ENCODE data around the gene TSR3.

TSR3 gene

DNA sequence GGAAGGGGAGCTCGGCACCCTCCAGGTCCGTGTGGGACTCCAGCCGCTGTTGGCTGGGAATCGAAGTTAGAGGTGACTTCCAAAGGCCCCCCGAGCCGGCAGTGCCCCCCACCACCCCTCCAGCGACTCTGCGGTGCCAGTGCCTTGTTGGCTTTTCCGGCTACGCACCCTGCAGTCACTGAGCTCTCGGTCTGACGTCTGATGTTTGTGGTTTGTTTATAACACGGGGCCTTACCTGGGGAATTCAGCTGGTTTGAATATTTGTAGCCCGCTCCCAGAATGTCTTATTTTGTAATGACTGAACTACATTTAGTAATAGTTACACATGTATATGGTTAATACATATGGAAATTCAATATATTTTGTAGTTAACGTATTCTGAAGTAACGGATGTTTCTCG lies 25.3 kb downstream of the TSR3 start:
- no peak for DNase-seq (ENCODE audit: low read depth)
- no peak overlapping the region for H3K4me3 ChIP-seq (ENCODE audit: low read length)
- TF ChIP-seq, protein P1, sequence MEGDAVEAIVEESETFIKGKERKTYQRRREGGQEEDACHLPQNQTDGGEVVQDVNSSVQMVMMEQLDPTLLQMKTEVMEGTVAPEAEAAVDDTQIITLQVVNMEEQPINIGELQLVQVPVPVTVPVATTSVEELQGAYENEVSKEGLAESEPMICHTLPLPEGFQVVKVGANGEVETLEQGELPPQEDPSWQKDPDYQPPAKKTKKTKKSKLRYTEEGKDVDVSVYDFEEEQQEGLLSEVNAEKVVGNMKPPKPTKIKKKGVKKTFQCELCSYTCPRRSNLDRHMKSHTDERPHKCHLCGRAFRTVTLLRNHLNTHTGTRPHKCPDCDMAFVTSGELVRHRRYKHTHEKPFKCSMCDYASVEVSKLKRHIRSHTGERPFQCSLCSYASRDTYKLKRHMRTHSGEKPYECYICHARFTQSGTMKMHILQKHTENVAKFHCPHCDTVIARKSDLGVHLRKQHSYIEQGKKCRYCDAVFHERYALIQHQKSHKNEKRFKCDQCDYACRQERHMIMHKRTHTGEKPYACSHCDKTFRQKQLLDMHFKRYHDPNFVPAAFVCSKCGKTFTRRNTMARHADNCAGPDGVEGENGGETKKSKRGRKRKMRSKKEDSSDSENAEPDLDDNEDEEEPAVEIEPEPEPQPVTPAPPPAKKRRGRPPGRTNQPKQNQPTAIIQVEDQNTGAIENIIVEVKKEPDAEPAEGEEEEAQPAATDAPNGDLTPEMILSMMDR (conservative IDR thresholded peaks at IDR 0.05; ENCODE audit: low read length): no peak

DNA sequence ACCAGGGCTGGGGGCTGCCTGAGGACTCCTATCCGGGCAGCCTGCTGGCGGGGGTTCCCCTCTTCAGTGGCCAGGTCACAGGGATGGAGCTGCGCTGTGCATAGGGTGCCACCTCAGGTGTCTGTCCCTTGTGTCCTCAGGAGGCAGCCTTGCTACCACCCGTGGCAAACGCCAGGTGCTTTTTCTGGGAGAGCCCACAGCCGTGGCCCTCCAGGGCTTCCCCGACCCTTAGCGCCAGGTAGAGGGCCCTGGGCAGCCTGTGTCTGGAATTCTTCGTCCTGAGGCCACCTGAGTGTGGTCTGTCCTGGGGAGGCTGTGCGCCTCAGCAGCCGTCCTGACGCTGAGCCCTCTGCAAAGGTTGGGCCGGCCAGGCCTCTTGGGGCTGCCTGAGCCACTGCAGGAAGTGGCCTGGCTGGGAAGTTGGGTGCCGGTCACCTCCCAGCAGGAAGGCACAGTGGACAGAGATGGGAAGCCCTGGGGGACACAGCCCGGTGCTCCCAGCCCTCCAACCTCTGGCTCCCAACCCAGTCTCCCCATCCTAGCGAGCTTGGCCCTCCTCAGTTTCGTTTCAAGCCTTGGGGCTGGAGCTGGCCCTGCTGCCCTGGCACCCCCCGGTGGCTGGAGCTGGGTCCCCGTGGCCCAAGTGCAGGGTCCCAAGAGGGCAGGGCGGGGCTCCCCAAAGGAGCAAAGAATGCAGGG lies 25.9 kb downstream of the TSR3 start:
- TF ChIP-seq, protein P1 (conservative IDR thresholded peaks at IDR 0.05; ENCODE audit: low read length): no peak
- H3K4me3 ChIP-seq (ENCODE audit: low read length): no peak overlapping the region
- no peak for DNase-seq (ENCODE audit: low read depth)

DNA sequence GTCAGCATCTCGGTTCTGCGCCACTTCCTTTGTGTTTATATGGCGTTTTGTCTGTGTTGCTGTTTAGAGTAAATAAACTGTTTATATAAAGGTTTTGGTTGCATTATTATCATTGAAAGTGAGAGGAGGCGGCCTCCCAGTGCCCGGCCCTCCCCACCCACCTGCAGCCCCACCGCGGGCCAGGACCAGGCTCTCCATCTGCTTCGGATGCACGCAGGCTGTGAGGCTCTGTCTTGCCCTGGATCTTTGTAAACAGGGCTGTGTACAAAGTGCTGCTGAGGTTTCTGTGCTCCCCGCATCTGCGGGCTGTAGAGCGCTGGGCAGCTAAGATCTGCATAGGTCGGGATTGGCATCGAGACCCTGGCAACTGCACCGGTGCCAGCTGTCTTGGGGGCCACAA lies 26.4 kb downstream of the TSR3 start:
- TF ChIP-seq, protein P1 (conservative IDR thresholded peaks at IDR 0.05; ENCODE audit: low read length): no peak

DNA sequence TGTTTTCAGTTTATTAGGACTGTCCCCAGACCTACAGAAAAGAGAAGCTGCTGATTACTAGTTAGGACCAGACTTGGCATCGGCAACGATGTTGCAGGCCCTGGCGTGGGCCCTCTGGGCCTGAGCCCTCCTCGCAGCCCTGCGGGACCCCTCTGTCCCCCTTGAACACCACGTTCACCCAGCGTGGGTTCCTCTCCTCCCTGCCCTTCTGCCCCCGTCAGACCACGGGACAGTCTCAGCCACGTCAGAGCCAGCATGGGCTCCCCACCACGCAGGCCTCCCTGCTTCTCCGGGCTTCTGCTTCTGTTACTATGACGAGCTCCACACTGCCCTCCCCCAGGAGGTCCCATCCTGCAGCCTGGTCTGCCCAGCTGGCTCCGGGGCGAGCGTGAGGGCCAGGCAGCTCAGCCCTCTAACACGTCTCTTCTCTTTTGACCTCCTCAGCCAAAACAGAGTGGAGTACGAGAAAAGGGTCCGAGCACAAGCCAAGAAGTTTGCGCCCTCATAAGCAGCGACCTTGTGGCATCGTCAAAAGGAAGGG lies 27.3 kb downstream of the TSR3 start:
- no peak for DNase-seq (ENCODE audit: low read depth)
- TF ChIP-seq, protein P1 (conservative IDR thresholded peaks at IDR 0.05; ENCODE audit: low read length): no peak
- no peak overlapping the region for H3K4me3 ChIP-seq (ENCODE audit: low read length)

More for the DNA sequence above, 26.4 kb downstream of the TSR3 start:
- H3K4me3 ChIP-seq (ENCODE audit: low read length): no peak overlapping the region
- no peak for DNase-seq (ENCODE audit: low read depth)

DNA sequence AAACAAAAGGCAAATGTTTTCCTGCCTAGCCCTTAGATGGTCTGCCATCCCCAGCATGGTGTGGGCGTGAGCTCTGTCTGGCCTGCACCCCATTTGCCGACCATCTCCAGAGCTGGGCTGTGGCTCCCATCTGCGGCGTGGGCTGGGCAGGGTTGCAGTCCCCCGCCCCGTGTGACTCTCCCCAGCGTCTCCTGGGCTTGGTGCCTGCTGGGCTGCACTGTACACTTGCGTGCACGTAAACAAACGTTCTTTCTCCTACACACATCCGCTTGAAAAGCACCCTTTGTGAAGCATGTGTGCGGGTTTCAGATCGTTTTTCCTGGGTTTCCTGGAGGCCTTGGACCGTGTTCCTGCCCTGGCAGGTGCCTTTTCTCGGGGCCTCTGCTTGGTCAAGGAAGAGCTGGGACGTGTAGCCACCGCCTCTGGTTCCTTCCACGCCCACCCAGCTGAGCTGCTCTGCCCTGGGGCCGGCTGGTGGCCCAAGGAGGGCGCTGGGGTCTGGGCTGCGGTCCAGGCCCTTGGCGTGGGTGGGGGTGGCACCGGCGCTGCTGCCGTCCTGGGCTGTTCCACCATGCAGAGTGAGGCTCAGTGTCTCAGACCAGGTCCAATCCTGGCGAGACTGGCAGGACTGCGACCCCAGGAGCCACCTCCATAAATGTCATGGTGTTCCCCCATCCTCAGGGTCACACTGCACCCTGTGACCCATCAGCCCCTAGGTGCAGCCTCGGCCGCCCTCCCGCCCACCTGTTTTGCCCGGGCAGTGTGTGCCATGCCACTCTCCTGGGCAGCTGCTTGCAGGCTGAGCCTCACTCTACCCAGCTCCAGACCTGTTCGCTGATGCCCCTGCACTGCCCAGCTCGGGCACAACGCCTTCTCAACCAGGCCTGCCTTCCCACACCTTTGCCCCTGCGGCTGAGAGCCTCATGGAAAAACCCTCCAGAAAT lies 28.1 kb downstream of the TSR3 start:
- no peak for DNase-seq (ENCODE audit: low read depth)
- H3K4me3 ChIP-seq (ENCODE audit: low read length): no peak overlapping the region
- TF ChIP-seq, protein P1 (conservative IDR thresholded peaks at IDR 0.05; ENCODE audit: low read length): no peak

DNA sequence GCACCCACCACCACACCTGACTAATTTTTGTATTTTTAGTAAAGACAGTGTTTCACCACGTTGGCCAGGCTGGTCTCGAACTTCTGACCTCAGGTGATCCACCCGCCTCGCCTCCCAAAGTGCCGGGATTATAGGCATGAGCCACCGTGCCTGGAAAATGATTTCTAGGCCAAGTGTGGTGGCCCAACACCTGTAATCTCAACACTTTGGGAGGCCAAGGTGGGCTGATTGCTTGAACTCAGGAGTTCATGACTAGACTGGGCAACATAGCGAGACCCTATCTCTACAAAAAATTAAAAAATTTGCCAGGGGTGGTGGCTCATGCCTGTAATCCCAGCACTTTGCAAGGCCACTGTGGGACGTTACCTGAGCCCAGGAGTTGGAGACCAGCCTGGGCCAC lies 29.3 kb downstream of the TSR3 start:
- no peak overlapping the region for H3K4me3 ChIP-seq (ENCODE audit: low read length)
- no peak for DNase-seq (ENCODE audit: low read depth)
- TF ChIP-seq, protein P1 (conservative IDR thresholded peaks at IDR 0.05; ENCODE audit: low read length): no peak
